Endodermal cell (in vitro differentiated cells): ENCODE data around the gene HEPHL1. TPM values are rescaled to one million over a fixed set of nuclear protein-coding genes. Genes with fewer than 3 reads are reported as not detected.

ENCODE experiments used
- DNase-seq: peaks from one replicate; pipeline ENCODE4 v3.0.0-alpha.2; 2017
- H3K27ac ChIP-seq: 2 replicates; pipeline ENCODE4 v1.5.1; 2013; ENCODE audit warnings: mild to moderate bottlenecking, low read depth, low read length, moderate library complexity
- H3K27me3 ChIP-seq: 2 replicates; pipeline ENCODE4 v1.6.1; 2013; ENCODE audit warnings: mild to moderate bottlenecking, low read length, moderate library complexity; ENCODE audit not compliant: insufficient read depth, control insufficient read depth, poor library complexity, severe bottlenecking
- H3K36me3 ChIP-seq: 2 replicates; pipeline ENCODE4 v1.7.0; 2013; ENCODE audit warnings: mild to moderate bottlenecking, low read length, moderate library complexity; ENCODE audit not compliant: control insufficient read depth, insufficient read depth
- H3K4me1 ChIP-seq: one replicate; pipeline ENCODE4 v1.7.0; 2013; ENCODE audit warnings: low read length; ENCODE audit not compliant: control insufficient read depth, insufficient read depth
- H3K4me3 ChIP-seq: 2 replicates; pipeline ENCODE4 v1.5.1; 2013; ENCODE audit warnings: mild to moderate bottlenecking, low read length, moderate library complexity
- H3K9ac ChIP-seq: 2 replicates; pipeline ENCODE4 v1.6.1; 2013; ENCODE audit warnings: mild to moderate bottlenecking, low read length, moderate library complexity; ENCODE audit not compliant: poor library complexity, severe bottlenecking; ENCODE audit errors: extremely low read depth
- H3K9me3 ChIP-seq: 2 replicates; pipeline ENCODE4 v1.6.1; 2013; ENCODE audit warnings: mild to moderate bottlenecking, low read length, moderate library complexity; ENCODE audit not compliant: control insufficient read depth
- H3K27ac Mint-ChIP-seq: 2 replicates; pipeline ENCODE4 v1.8.0; 2020; ENCODE audit warnings: mixed read lengths
- H3K27me3 Mint-ChIP-seq: 2 replicates; pipeline ENCODE4 v1.8.0; 2021; ENCODE audit warnings: mild to moderate bottlenecking, mixed read lengths; ENCODE audit not compliant: insufficient read depth
- H3K36me3 Mint-ChIP-seq: 2 replicates; pipeline ENCODE4 v1.8.0; 2020; ENCODE audit warnings: low read depth, mixed read lengths
- H3K4me1 Mint-ChIP-seq: 2 replicates; pipeline ENCODE4 v1.8.0; 2020; ENCODE audit warnings: mixed read lengths
- H3K4me3 Mint-ChIP-seq: 2 replicates; pipeline ENCODE4 v1.8.0; 2020; ENCODE audit warnings: mild to moderate bottlenecking, moderate library complexity, mixed read lengths
- H3K9me3 Mint-ChIP-seq: 2 replicates; pipeline ENCODE4 v1.8.0; 2020; ENCODE audit warnings: mild to moderate bottlenecking, mixed read lengths
- WGBS, 2 experiments: methylation state at CpG; one replicate each; pipeline versions ENCODE4 v1.1.5 to v1.1.7; 2013; ENCODE audit warnings: missing lambda C conversion rate in 2 of 2, mixed read lengths in 1 of 2; ENCODE audit not compliant: insufficient coverage in 1 of 2, insufficient read length in 1 of 2; 5-methylcytosine and 5-hydroxymethylcytosine counted together
- total RNA-seq, 2 donors: library from RNA; stranded (reverse); fragmentation: NEBNext Ultra II Directional in 1 of 2; extraction: Animal tissue kit (Norgen Biotek cat#: 25700) in 1 of 2; gene quantifications; 2 replicates in 1 of 2; 3 replicates in 1 of 2; pipeline ENCODE4 v1.2.1, GENCODE V29; 2021
- TF ChIP-seq, protein P1 (sequence below): fragments of 200-600 bp; sonication (generic); conservative IDR thresholded peaks from 2 replicates; pipeline ENCODE4 v1.5.0; 2021; ENCODE audit warnings: antibody characterized with exemption, mild to moderate bottlenecking

Gene HEPHL1
- total RNA-seq, 2 donors from 2014 or later, result not detected

DNA sequence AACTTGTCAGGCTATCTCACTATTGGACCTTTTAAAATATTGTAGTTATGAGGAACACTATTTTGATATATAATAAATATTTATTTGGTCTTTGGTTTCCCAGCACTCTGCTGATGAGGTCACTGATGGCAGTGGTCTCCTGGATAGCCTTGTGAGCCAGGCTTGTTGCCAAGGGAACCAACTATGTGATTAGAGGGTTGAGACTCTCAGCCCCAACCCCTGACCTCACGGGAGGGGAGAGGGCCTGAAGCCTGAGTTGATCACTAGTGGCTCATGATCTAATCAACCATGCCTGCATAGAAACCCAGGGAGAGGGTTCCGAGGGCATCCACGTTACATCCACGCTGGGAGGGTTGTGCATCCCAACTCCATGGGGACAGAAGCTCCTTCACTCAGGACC, 118.3 kb downstream of the HEPHL1 start:
- Mint-ChIP-seq H3K36me3 (peaks cover 8% of the 10 kb centered on the region), H3K9me3 (no peaks in the 10 kb centered on the region), H3K4me1 (peaks cover 15% of the 10 kb centered on the region), H3K27me3 (no peaks in the 10 kb centered on the region), H3K27ac (no peak overlapping the region), H3K4me3 (no peak overlapping the region)
- no peak overlapping the region for H3K9ac ChIP-seq
- no peak overlapping the region for H3K27ac ChIP-seq
- peaks cover 7% of the 10 kb centered on the region for H3K4me1 ChIP-seq
- H3K4me3 ChIP-seq, result no peak overlapping the region
- peaks cover 8% of the 10 kb centered on the region for H3K36me3 ChIP-seq
- 75 to 90% methylated on average over 4 of the region's 4 CpGs for WGBS, 2 experiments
- DNase-seq, result peak; percentile 66
- H3K9me3 ChIP-seq, result no peaks in the 10 kb centered on the region
- TF ChIP-seq, protein P1, sequence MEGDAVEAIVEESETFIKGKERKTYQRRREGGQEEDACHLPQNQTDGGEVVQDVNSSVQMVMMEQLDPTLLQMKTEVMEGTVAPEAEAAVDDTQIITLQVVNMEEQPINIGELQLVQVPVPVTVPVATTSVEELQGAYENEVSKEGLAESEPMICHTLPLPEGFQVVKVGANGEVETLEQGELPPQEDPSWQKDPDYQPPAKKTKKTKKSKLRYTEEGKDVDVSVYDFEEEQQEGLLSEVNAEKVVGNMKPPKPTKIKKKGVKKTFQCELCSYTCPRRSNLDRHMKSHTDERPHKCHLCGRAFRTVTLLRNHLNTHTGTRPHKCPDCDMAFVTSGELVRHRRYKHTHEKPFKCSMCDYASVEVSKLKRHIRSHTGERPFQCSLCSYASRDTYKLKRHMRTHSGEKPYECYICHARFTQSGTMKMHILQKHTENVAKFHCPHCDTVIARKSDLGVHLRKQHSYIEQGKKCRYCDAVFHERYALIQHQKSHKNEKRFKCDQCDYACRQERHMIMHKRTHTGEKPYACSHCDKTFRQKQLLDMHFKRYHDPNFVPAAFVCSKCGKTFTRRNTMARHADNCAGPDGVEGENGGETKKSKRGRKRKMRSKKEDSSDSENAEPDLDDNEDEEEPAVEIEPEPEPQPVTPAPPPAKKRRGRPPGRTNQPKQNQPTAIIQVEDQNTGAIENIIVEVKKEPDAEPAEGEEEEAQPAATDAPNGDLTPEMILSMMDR, result no peak
- H3K27me3 ChIP-seq, result no peaks in the 10 kb centered on the region

GRCh38 chr11:94140154-94140655, 119.1 kb downstream of the HEPHL1 start:
- H3K4me1 Mint-ChIP-seq, result peaks cover 15% of the 10 kb centered on the region

GRCh38 chr11:94141511-94142307, 120.6 kb downstream of the HEPHL1 start:
- no peaks in the 10 kb centered on the region for H3K27me3 ChIP-seq
- H3K4me3 ChIP-seq, result no peak overlapping the region
- TF ChIP-seq, protein P1, result no peak
- peak overlapping the region; percentile 16 for H3K27ac ChIP-seq
- 82 to 94% methylated on average over 6 to 12 of the region's 12 CpGs for WGBS, 2 experiments
- peaks cover 7% of the 10 kb centered on the region for H3K4me1 ChIP-seq
- peak; percentile 66 for DNase-seq
- H3K9me3 ChIP-seq, result no peaks in the 10 kb centered on the region
- no peaks in the 10 kb centered on the region for H3K9me3 Mint-ChIP-seq
- no peaks in the 10 kb centered on the region for H3K27me3 Mint-ChIP-seq
- H3K9ac ChIP-seq, result no peak overlapping the region
- peaks cover 6% of the 10 kb centered on the region for H3K36me3 Mint-ChIP-seq
- no peak overlapping the region for H3K27ac Mint-ChIP-seq
- peaks cover 18% of the 10 kb centered on the region for H3K4me1 Mint-ChIP-seq
- no peak overlapping the region for H3K4me3 Mint-ChIP-seq
- no peaks in the 10 kb centered on the region for H3K36me3 ChIP-seq

More at GRCh38 chr11:94140154-94140655, 119.1 kb downstream of the HEPHL1 start:
- Histone ChIP-seq H3K9ac (no peak overlapping the region), H3K27ac (no peak overlapping the region), H3K4me3 (no peak overlapping the region), H3K27me3 (no peaks in the 10 kb centered on the region), H3K9me3 (no peaks in the 10 kb centered on the region), H3K36me3 (peaks cover 8% of the 10 kb centered on the region), H3K4me1 (peaks cover 7% of the 10 kb centered on the region)
- Mint-ChIP-seq H3K9me3 (no peaks in the 10 kb centered on the region), H3K36me3 (peaks cover 8% of the 10 kb centered on the region), H3K27ac (no peak overlapping the region), H3K27me3 (no peaks in the 10 kb centered on the region), H3K4me3 (no peak overlapping the region)
- 100% methylated on average over 2 of the region's 2 CpGs for WGBS, 2 experiments
- DNase-seq, result no peak
- TF ChIP-seq, protein P1, result no peak
